ENCODE results near the gene ZNF622.
"Not testable (repeated sequence)": the region's sequence is repeated elsewhere in the genome, so short reads cannot be mapped to it uniquely, and the experiment has no call there.

The ZNF622 gene

DNA sequence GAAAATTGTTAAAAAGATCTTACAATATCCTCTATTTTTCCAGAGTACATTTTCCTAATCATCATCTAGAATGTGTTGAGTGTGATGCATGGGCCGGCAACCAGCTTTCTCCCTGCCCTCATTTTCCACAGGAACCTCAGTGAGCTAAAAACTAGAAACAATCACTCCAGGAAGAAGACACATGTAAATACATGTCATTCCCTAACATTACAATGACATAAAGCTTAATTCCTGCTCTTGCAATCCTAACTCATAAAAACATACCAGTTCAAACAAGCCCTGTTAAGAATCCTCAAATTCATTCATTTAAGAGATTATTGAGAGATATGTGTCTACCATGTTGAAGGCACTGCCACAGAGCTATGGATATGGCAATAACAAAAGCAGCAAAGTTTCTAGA lies 18.5 kb upstream of the ZNF622 start:
- H3K4me3 ChIP-seq (replicated peaks in 1 of 2; ENCODE audit: low read depth in 2 of 2, low read length in 2 of 2), result no peak overlapping the region
- TF ChIP-seq, protein P1, sequence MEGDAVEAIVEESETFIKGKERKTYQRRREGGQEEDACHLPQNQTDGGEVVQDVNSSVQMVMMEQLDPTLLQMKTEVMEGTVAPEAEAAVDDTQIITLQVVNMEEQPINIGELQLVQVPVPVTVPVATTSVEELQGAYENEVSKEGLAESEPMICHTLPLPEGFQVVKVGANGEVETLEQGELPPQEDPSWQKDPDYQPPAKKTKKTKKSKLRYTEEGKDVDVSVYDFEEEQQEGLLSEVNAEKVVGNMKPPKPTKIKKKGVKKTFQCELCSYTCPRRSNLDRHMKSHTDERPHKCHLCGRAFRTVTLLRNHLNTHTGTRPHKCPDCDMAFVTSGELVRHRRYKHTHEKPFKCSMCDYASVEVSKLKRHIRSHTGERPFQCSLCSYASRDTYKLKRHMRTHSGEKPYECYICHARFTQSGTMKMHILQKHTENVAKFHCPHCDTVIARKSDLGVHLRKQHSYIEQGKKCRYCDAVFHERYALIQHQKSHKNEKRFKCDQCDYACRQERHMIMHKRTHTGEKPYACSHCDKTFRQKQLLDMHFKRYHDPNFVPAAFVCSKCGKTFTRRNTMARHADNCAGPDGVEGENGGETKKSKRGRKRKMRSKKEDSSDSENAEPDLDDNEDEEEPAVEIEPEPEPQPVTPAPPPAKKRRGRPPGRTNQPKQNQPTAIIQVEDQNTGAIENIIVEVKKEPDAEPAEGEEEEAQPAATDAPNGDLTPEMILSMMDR (IDR thresholded peaks at IDR 0.05; ENCODE audit: low read depth, low read length), result no peak
- DNase-seq (ENCODE audit: low read depth in 2 of 2), result no peak

DNA sequence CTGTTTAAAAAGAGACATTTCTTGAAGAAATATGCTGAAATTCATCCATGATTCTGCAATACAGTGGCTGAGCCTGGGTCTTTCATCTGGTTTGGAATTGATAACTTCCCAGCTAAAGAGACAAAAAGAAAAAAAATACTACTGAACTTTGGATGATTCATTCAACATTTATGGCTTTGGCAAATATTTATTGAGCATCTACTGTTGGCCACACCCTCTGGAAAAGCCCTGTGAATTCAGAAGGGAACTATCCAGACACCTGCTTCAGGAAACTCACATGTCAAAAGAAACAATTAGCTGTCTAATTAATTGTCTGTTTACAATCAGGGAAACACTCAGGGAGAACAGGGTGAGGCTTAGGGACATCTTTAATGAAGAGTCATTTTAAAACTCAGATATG lies 17.8 kb upstream of the ZNF622 start:
- H3K4me3 ChIP-seq (replicated peaks in 1 of 2; ENCODE audit: low read depth in 2 of 2, low read length in 2 of 2), result no peak overlapping the region
- no peak for DNase-seq (ENCODE audit: low read depth in 2 of 2)
- TF ChIP-seq, protein P1 (IDR thresholded peaks at IDR 0.05; ENCODE audit: low read depth, low read length), result no peak

DNA sequence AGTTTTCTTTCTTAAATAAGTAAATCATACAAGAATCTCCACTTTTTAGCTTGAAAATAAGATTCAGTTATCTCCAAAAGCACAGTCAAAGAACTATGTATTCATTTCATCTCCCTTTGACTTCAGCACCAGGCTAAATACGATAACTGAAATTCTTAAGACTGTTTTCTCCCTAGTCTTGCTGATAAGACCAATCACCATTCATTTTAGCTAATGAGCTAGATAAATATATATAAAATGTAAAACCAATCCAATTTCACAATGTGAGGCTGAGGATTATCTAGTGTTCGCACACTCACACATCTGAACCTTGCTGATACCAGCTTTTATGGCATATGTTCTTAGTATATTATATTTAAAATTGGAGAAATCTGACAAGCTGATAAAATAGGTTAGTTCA lies 17.3 kb upstream of the ZNF622 start:
- DNase-seq (ENCODE audit: low read depth in 2 of 2), result no peak
- TF ChIP-seq, protein P1 (IDR thresholded peaks at IDR 0.05; ENCODE audit: low read depth, low read length), result no peak
- H3K4me3 ChIP-seq (replicated peaks in 1 of 2; ENCODE audit: low read depth in 2 of 2, low read length in 2 of 2), result no peak overlapping the region

DNA sequence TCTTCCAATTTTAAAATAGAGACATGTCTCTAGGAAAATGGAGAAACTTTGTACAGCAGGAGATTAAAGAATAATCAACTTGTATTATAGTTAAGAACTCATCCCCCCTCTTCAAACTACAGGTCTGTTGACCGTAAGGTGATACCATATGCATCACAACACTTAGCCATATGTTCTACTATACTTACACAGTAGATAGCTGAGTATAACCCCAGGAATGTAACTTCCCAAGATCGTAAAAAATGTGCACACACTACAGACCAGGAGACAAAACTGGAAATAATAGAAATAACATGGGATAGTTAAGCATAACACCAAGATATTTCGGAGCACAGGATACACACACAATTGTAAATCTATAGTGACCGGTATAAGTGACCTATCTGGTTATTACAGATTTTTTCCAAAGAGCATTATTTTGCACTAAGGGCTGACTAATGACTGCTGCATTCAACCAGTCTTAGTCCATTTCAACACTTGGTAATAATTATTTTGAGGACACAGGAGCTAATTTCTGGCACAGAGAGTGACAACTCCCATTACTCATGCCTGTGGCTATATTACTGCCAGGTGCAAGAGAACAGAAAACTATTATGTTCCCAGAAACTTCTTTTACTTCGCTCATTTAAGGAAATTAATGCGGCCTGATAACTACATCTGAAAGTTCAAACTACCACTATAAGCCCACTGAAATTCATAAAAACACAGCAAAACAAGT lies 15.4 kb upstream of the ZNF622 start:
- DNase-seq (ENCODE audit: low read depth in 2 of 2), result no peak
- no peak overlapping the region for H3K4me3 ChIP-seq (replicated peaks in 1 of 2; ENCODE audit: low read depth in 2 of 2, low read length in 2 of 2)
- TF ChIP-seq, protein P1 (IDR thresholded peaks at IDR 0.05; ENCODE audit: low read depth, low read length), result no peak

DNA sequence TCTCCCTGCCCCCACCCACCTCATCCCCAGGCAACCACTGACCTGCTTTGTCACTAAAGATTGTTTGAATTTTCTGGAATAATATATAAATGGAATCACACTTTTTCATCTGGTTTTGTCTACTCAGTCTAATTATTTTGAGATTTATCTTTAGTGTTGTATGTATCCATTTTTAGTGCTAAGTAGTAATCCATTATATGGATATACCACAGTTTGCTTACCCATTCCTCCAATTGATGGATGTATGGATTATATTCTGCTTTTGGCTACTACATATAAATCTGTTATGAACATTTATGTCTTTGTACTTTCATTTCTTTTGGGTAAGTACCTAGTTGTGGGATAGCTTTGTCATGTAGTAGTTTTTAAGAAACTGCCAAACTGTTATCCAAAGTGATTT lies 14.5 kb upstream of the ZNF622 start:
- no peak overlapping the region for H3K4me3 ChIP-seq (replicated peaks in 1 of 2; ENCODE audit: low read depth in 2 of 2, low read length in 2 of 2)
- no peak for DNase-seq (ENCODE audit: low read depth in 2 of 2)
- TF ChIP-seq, protein P1 (IDR thresholded peaks at IDR 0.05; ENCODE audit: low read depth, low read length), result no peak

DNA sequence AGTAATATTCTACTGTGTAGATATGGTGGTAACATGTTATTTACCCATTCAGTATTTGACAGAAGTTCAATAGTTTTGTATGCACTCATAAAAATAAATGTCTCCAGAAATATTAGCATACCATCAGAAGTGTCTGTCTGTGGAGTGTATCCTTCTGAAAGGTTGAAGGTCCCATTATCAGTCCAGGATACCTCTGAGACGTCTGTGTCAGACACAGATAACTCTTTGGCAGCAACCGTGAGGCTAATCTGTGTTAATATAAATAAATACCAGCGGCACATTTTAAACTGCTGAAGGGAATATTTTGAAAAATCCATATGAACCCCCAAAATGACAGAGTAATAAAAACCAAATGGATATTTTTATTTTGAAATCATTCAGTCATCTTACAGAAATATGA lies 11.9 kb upstream of the ZNF622 start:
- no peak overlapping the region for H3K4me3 ChIP-seq (replicated peaks in 1 of 2; ENCODE audit: low read depth in 2 of 2, low read length in 2 of 2)
- TF ChIP-seq, protein P1 (IDR thresholded peaks at IDR 0.05; ENCODE audit: low read depth, low read length), result no peak
- no peak for DNase-seq (ENCODE audit: low read depth in 2 of 2)

DNA sequence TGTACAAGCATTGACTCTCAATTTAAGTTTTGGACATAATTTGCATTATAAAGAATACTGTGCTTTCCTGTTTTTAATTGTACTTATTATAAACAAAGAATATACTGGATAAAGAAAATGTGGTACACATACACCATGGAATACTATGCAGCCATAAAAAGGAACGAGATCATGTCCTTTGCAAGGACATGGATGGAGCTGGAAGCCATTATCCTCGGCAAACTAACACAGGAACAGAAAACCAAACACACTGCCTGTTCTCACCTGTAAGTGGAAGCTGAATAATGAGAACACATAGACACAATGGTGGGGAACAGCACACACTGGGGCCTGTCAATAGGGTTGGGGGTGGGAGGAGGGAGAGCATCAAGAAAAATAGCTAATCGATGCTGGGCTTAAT lies 10.8 kb upstream of the ZNF622 start:
- not testable (repeated sequence) for H3K4me3 ChIP-seq (replicated peaks in 1 of 2; ENCODE audit: low read depth in 2 of 2, low read length in 2 of 2)

More for the DNA sequence above, 10.8 kb upstream of the ZNF622 start:
- DNase-seq (ENCODE audit: low read depth in 2 of 2), result not testable (repeated sequence)
